Heart right ventricle (tissue), 16 donors: ENCODE data around the gene DLD. TPM values are rescaled to one million over a fixed set of nuclear protein-coding genes. Genes with fewer than 3 reads are reported as not detected.

ENCODE experiments used
- ATAC-seq, 8 donors: fragments of 200-7000 bp; cut with Tn5 transposase; one replicate each; pipeline ENCODE4 v1.9.1; 2020; ENCODE audit warnings: mild to moderate bottlenecking in 8 of 8, moderate library complexity in 8 of 8, moderate number of reproducible peaks in 1 of 8
- DNase-seq, 2 donors: peaks; one replicate each; pipeline ENCODE4 v3.0.0-alpha.2; 2020
- H3K27ac ChIP-seq, 10 donors: fragments of 200-600 bp; sonication (generic) in 2 of 10; one replicate each; pipeline versions ENCODE4 v1.5.0 to v1.8.0; 2020 to 2022; ENCODE audit warnings: mild to moderate bottlenecking in 3 of 10
- H3K27me3 ChIP-seq, 7 donors: fragments of 200-600 bp; one replicate each; pipeline ENCODE4 v1.8.0; 2021 to 2022; ENCODE audit warnings: mild to moderate bottlenecking in 2 of 7
- H3K36me3 ChIP-seq, 9 donors: fragments of 200-600 bp; sonication (generic) in 1 of 9; one replicate each; pipeline versions ENCODE4 v1.5.0 to v1.8.0; 2020 to 2022; ENCODE audit warnings: mild to moderate bottlenecking in 2 of 9
- H3K4me1 ChIP-seq, 9 donors: fragments of 200-600 bp; sonication (generic) in 1 of 9; one replicate each; pipeline versions ENCODE4 v1.5.0 to v1.8.0; 2020 to 2022; ENCODE audit warnings: mild to moderate bottlenecking in 4 of 9
- H3K4me3 ChIP-seq, 10 donors: fragments of 200-600 bp; sonication (generic) in 2 of 10; one replicate each; pipeline versions ENCODE4 v1.5.0 to v1.8.0; 2020 to 2022; ENCODE audit warnings: mild to moderate bottlenecking in 7 of 10, moderate library complexity in 2 of 10
- H3K9me3 ChIP-seq, 11 donors: fragments of 200-600 bp in 10 of 11; sonication (generic) in 2 of 11; one replicate each; pipeline versions ENCODE4 v1.5.0 to v1.8.0; 2013 to 2022; ENCODE audit warnings: mild to moderate bottlenecking in 2 of 11, control low read depth in 1 of 11, moderate library complexity in 1 of 11
- CTCF ChIP-seq, 9 donors: fragments of 200-600 bp; sonication (generic) in 2 of 9; IDR thresholded peaks; one replicate each; pipeline versions ENCODE4 v1.5.0 to v1.8.0; 2021 to 2022; ENCODE audit warnings: antibody characterized with exemption in 9 of 9, mild to moderate bottlenecking in 5 of 9, moderate library complexity in 1 of 9
- WGBS, 2 donors: extraction: QIAGEN DNeasy Blood & Tissue Kit; methylation state at CpG; one replicate each; pipeline ENCODE4 v1.1.7; 2013; ENCODE audit warnings: inconsistent platforms in 1 of 2; 5-methylcytosine and 5-hydroxymethylcytosine counted together
- intact Hi-C, 10 donors: fragments of 100-400 bp; cut with DNase I; formaldehyde crosslinking; loops; one replicate each; pipeline versions ENCODE4 v1.11.1 to v1.14.2; 2022
- polyA plus RNA-seq, 2 donors: library from polyadenylated mRNA; stranded (reverse); fragments of 200-250 nt; gene quantifications; one replicate each; pipeline ENCODE4 v1.2.3, GENCODE V29; 2013
- total RNA-seq, 10 donors: library from RNA; stranded (reverse); fragmentation: NEBNext Ultra II Directional in 3 of 10; extraction: Animal tissue kit (Norgen Biotek cat#: 25700) in 3 of 10; gene quantifications; one replicate each; pipeline versions ENCODE4 v1.2.1 to v1.2.4, GENCODE V29; 2021 to 2023
- donor health status: Arrhythmogenic right ventricular cardiomyopathy.
- donor health status: ischemic (EF 13 %, LVEDD 7.1; RV severe dilation, severe dysfunction).
- donor health status: healthy with polysubstance abuse.
- donor health status: DM: no; HTN: yes; CAD: no.
- donor health status: DM: no; HTN: no; CAD: no.
- donor health status: ischemic (EF 25% LVEDD 6.9; RV normal size, moderate dysfunction).
- donor health status: ischemic (EF 25% LVEDD 5.7; RV mildly dilated, moderate dysfunction).
- donor health status: healthy.
- donor health status: DM: yes; HTN: yes; CAD: no.
- donor health status: Ischemic cardiomyopathy.
- donor health status: ischemic (EF 35%, LVEDD 5.7; RV mildly dilated, moderate dysfunction).
- donor health status: nonischemic (EF 11% LVEDD 7.7; RV severe dilation, severe dysfunction).
- donor health status: DM: yes; HTN: yes; CAD: no.
- donor health status: PGD.
- donor health status: ischemic (EF 29% LVEDD 5.4; RV normal size, mild dysfunction).
- donor health status: nonischemic (EF 23%, LVEDD 6.1; RV moderate dilation, normal function).

The DLD gene
- total and polyA plus RNA-seq, 12 donors, result 41.6 to 402 (median 341) TPM

- 67 to 81% methylated on average over 4 of the region's 4 CpGs for WGBS, 2 donors
- no peaks in the 10 kb centered on the region for H3K27me3 ChIP-seq
- ATAC-seq, result peak in 3 of 8 donors; percentile 11 to 60 (median 30)
- no peak overlapping the region for H3K4me3 ChIP-seq
- H3K4me1 ChIP-seq, result peaks cover 16 to 78% (median 58%) of the 10 kb centered on the region in 9 donors
- intact Hi-C loops, result no loop called here
- peak overlapping the region in 7 of 10 donors; percentile 6 to 72 (median 66) for H3K27ac ChIP-seq
- no peak for DNase-seq
- no peak for TF ChIP-seq CTCF (IDR thresholded peaks at IDR 0.05)
- peaks cover 0 to 95% (median 18%) of the 10 kb centered on the region in 9 donors for H3K36me3 ChIP-seq
- no peaks in the 10 kb centered on the region for H3K9me3 ChIP-seq
Measured at GRCh38 chr7:107940951-107941350, 50.0 kb downstream of the DLD start.

GRCh38 chr7:107943018-107943417 is 52.0 kb downstream of the DLD start:
- no peak for DNase-seq
- ATAC-seq, result no peak
- TF ChIP-seq CTCF (IDR thresholded peaks at IDR 0.05), result no peak
- intact Hi-C loops, result no loop called here
- H3K27me3 ChIP-seq, result no peaks in the 10 kb centered on the region
- peaks cover 0 to 95% (median 13%) of the 10 kb centered on the region in 9 donors for H3K36me3 ChIP-seq
- no peak overlapping the region for H3K4me3 ChIP-seq
- no peaks in the 10 kb centered on the region for H3K9me3 ChIP-seq
- peak overlapping the region in 1 of 10 donors; percentile 6 for H3K27ac ChIP-seq
- 78 to 88% methylated on average over 4 of the region's 4 CpGs for WGBS, 2 donors
- H3K4me1 ChIP-seq, result peaks cover 16 to 83% (median 64%) of the 10 kb centered on the region in 9 donors

- Histone ChIP-seq H3K4me1 (peaks cover 11 to 75% (median 56%) of the 10 kb centered on the region in 9 donors), H3K4me3 (no peak overlapping the region), H3K9me3 (no peaks in the 10 kb centered on the region), H3K27ac (peak overlapping the region in 5 of 10 donors; percentile 3 to 48 (median 33)), H3K27me3 (no peaks in the 10 kb centered on the region), H3K36me3 (peaks cover 0 to 100% (median 17%) of the 10 kb centered on the region in 9 donors)
- TF ChIP-seq CTCF (IDR thresholded peaks at IDR 0.05), result no peak
- DNase-seq (no peak), ATAC-seq (no peak)
- intact Hi-C loops, result no loop called here
- 82 to 86% methylated on average over 3 of the region's 3 CpGs for WGBS, 2 donors
Measured at GRCh38 chr7:107944411-107945169, 53.6 kb downstream of the DLD start.

- peaks cover 4 to 69% (median 54%) of the 10 kb centered on the region in 9 donors for H3K4me1 ChIP-seq
- no peak overlapping the region for H3K4me3 ChIP-seq
- WGBS, 2 donors, result 77 to 80% methylated on average over 2 of the region's 2 CpGs
- ATAC-seq, result peak in 1 of 8 donors; percentile 12
- no peaks in the 10 kb centered on the region for H3K27me3 ChIP-seq
- no peaks in the 10 kb centered on the region for H3K9me3 ChIP-seq
- peak overlapping the region in 3 of 10 donors; percentile 16 to 42 (median 16) for H3K27ac ChIP-seq
- TF ChIP-seq CTCF (IDR thresholded peaks at IDR 0.05), result no peak
- H3K36me3 ChIP-seq, result peaks cover 0 to 100% (median 18%) of the 10 kb centered on the region in 9 donors
- no peak for DNase-seq
- intact Hi-C loops, result no loop called here
Measured at GRCh38 chr7:107945332-107945731, 54.3 kb downstream of the DLD start.
